ENCODE measurements around the gene LRRC61. TPM values are rescaled to one million over a fixed set of nuclear protein-coding genes. Genes with fewer than 3 reads are reported as not detected.

The LRRC61 gene
- total and polyA plus RNA-seq, 7 donors: 0.88 to 4.4 (median 3.3) TPM

GRCh38 chr7:150339409-150339809 lies 16.3 kb downstream of the LRRC61 start:
- no peak for ATAC-seq
- H3K27ac ChIP-seq: no peak overlapping the region

GRCh38 chr7:150340024-150340749 lies 17.0 kb downstream of the LRRC61 start:
- peaks cover 0 to 36% (median 17%) of the 10 kb centered on the region in 3 donors for H3K27me3 ChIP-seq (ENCODE audit: insufficient read depth in 3 of 3, low read length in 2 of 3)
- no peaks in the 10 kb centered on the region for H3K36me3 ChIP-seq (ENCODE audit: insufficient read depth in 1 of 2, low read depth in 1 of 2)
- H3K4me1 ChIP-seq: peaks cover 6% of the 10 kb centered on the region
- peak overlapping the region; percentile 15 for H3K27ac ChIP-seq
- ATAC-seq (peak; percentile 23 to 53 (median 47)), DNase-seq (peak in 1 of 2 donors; percentile 52)
- TF ChIP-seq CTCF (IDR thresholded peaks at IDR 0.05): no peak
- H3K9me3 ChIP-seq: no peaks in the 10 kb centered on the region
- H3K4me3 ChIP-seq: peak overlapping the region; percentile 59
- intact Hi-C loops (cut with DNase I): no loop called here
- 12 to 19% (median 12%) methylated on average over 30 to 39 of the region's 39 CpGs for WGBS, 3 donors

More at GRCh38 chr7:150339409-150339809, 16.3 kb downstream of the LRRC61 start:
- DNase-seq: no peak
- H3K4me1 ChIP-seq: peaks cover 6% of the 10 kb centered on the region
- 71 to 79% (median 73%) methylated on average over 9 of the region's 9 CpGs for WGBS, 3 donors
- peak overlapping the region; percentile 59 for H3K4me3 ChIP-seq
- H3K27me3 ChIP-seq (ENCODE audit: insufficient read depth in 3 of 3, low read length in 2 of 3): peaks cover 0 to 35% (median 14%) of the 10 kb centered on the region in 3 donors
- intact Hi-C loops (cut with DNase I): no loop called here
- H3K9me3 ChIP-seq: no peaks in the 10 kb centered on the region
- TF ChIP-seq CTCF (IDR thresholded peaks at IDR 0.05): no peak
- H3K36me3 ChIP-seq (ENCODE audit: insufficient read depth in 1 of 2, low read depth in 1 of 2): no peaks in the 10 kb centered on the region

GRCh38 chr7:150340875-150341262 lies 17.7 kb downstream of the LRRC61 start:
- DNase-seq (no peak), ATAC-seq (peak in 2 of 4 donors; percentile 9 to 13)
- intact Hi-C loops (cut with DNase I): no loop called here
- H3K27me3 ChIP-seq (ENCODE audit: insufficient read depth in 3 of 3, low read length in 2 of 3): peaks cover 0 to 36% (median 17%) of the 10 kb centered on the region in 3 donors
- peak overlapping the region; percentile 15 for H3K27ac ChIP-seq
- no peaks in the 10 kb centered on the region for H3K9me3 ChIP-seq
- H3K4me3 ChIP-seq: peak overlapping the region; percentile 59
- H3K36me3 ChIP-seq (ENCODE audit: insufficient read depth in 1 of 2, low read depth in 1 of 2): no peaks in the 10 kb centered on the region
- H3K4me1 ChIP-seq: peaks cover 6% of the 10 kb centered on the region
- WGBS, 3 donors: 7 to 12% (median 10%) methylated on average over 26 to 29 of the region's 29 CpGs
- TF ChIP-seq CTCF (IDR thresholded peaks at IDR 0.05): no peak

GRCh38 chr7:150341263-150342120 lies 18.3 kb downstream of the LRRC61 start, which contains the start of gene RARRES2:
Gene RARRES2, minus strand, starts transcription at chr7:150341629. Its CDS starts 1,020 bp downstream, at chr7:150340609.
- WGBS, 3 donors: 4 to 6% (median 6%) methylated on average over 39 to 49 of the region's 49 CpGs
- Histone ChIP-seq H3K4me1 (peaks cover 6% of the 10 kb centered on the region), H3K36me3 (ENCODE audit: insufficient read depth in 1 of 2, low read depth in 1 of 2) (no peaks in the 10 kb centered on the region), H3K4me3 (peak within 1 kb of the TSS; percentile 59), H3K27me3 (ENCODE audit: insufficient read depth in 3 of 3, low read length in 2 of 3) (peaks cover 0 to 36% (median 17%) of the 10 kb centered on the region in 3 donors), H3K9me3 (no peaks in the 10 kb centered on the region), H3K27ac (peak within 1 kb of the TSS; percentile 15)
- peak; percentile 58 to 62 for DNase-seq
- TF ChIP-seq CTCF (IDR thresholded peaks at IDR 0.05): no peak
- intact Hi-C loops (cut with DNase I): no loop called here
- ATAC-seq: peak; percentile 39 to 67 (median 50)

Data from psoas muscle (tissue), 8 donors.